HG03565 (cell line): ENCODE results near the gene F8.
"Not testable (repeated sequence)": the region's sequence is repeated elsewhere in the genome, so short reads cannot be mapped to it uniquely, and the experiment has no call there.

ENCODE experiments used
- ATAC-seq: cut with Tn5 transposase; IDR thresholded peaks from one replicate; pipeline ENCODE4 v1.9.1; 2021; ENCODE audit warnings: mild to moderate bottlenecking, moderate library complexity; ENCODE audit not compliant: unreplicated experiment

F8 gene

GRCh38 chrX:154988719-154989118 is 33.8 kb downstream of the F8 start:
- ATAC-seq, result no peak

GRCh38 chrX:154987940-154988339 is 34.6 kb downstream of the F8 start:
- no peak for ATAC-seq

GRCh38 chrX:154986826-154987575 is 35.5 kb downstream of the F8 start:
- ATAC-seq, result no peak

- no peak for ATAC-seq
Observed at GRCh38 chrX:154981116-154981411, 41.5 kb downstream of the F8 start.

- peak; percentile 93 for ATAC-seq
Observed at GRCh38 chrX:154980330-154981115, 42.0 kb downstream of the F8 start.

- ATAC-seq, result no peak
Observed at GRCh38 chrX:154979629-154980028, 42.9 kb downstream of the F8 start.

DNA sequence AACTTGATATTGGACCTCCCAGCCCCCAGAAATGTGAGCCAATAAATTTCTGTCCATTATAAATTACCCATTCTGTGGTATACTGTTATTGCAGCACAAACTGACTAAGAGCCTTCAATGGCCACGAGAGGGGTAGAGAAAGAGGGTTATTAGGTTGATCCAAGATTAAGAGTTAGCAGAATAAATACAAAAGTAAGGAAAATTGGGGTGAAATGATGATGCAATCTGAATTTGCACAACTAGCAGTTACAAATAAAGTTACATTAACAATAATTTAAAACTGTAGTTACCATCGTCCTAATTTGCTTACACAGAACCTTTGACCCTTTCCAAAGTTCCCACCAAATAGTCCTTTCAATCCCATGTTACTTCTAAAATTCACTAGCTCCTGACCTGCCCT is 54.2 kb downstream of the F8 start:
- no peak for ATAC-seq

- ATAC-seq, result no peak
Observed at GRCh38 chrX:154967603-154968002, 54.9 kb downstream of the F8 start.

DNA sequence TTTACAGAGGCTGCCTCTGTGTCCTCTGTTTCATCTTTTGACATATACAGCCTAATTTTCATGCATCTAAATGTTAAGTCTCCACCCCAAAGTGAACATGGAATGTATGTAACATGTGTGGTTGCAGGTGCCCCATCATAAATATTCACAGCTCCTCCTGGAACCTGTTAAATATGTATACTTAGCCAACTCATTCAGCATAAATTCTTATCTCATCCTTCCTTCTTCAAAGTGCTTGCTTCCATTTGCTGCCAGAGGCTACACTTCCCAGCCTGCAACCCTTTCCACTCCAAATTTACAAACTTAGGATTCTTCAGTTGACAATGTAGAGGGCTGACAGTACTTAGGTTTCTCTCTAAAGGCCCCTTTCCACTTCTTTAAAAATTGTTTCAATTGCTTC is 60.6 kb downstream of the F8 start:
- no peak for ATAC-seq

- not testable (repeated sequence) for ATAC-seq
Observed at GRCh38 chrX:154955799-154956198, 66.7 kb downstream of the F8 start.

DNA sequence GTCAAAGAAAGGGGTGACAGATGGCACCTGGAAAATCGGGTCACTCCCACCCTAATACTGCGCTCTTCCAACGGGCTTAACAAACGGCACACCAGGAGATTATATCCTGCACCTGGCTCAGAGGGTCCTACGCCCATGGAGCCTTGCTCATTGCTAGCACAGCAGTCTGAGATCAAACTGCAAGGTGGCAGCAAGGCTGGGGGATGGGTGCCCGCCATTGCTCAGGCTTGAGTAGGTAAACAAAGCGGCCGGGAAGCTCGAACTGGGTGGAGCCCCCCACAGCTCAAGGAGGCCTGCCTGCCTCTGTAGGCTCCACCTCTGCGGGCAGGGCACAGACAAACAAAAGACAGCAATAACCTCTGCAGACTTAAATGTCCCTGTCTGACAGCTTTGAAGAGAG is 83.3 kb downstream of the F8 start:
- ATAC-seq, result not testable (repeated sequence)

DNA sequence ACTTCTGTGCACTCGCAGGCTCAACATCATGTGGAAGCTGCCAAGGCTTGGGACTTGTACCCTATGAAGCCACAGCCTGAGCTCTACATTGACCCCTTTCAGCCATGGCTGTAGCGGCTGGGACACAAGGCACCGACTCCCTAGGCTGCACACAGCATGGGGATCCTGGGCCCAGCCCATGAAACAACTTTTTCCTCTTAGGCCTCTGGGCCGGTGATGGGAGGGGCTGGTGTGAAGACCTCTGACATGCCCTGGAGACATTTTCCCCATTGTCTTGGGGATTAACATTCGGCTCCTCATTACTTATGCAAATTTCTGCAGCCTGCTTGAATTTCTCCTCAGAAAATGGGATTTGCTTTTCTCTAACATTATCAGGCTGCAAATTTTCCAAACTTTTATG is 97.8 kb downstream of the F8 start:
- not testable (repeated sequence) for ATAC-seq

DNA sequence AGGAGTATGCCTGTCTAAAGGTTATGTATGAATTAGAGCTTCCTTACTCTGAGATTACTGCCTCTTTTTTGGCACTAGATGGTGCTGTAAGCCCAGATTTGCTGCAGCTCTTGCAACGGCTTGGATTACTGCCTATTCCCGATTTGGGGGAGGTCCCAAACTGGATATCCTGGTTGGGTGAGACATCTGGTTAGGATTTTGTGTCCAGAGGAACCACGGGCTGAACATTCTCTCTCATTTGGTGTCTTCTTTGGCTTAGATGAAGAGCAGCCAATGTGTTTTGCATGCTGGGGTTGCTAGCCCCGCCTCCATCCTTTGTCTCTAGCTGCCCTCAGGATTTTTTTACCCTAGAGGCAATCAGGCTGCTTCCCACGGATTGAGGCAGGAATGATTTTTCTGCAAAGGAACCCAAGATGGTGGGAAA is 104.5 kb downstream of the F8 start:
- no peak for ATAC-seq

DNA sequence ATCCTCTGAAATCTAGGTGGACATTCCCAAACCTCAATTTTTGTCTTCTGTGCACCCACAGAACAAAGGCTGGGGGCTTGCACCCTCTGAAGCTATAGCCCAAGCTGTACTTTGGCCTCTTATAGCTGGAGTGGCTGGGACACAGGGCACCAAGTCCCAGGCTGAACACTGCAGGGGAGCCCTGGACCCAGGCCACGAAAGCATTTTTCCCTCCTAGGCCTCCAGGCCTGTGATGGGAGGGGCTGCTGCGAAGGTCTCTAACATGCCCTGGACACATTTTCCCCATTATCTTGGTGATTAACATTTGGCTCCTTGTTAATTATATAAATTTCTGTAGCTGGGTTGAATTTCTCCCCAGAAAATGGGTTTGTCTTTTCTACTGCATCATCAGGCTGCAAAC is 108.5 kb downstream of the F8 start:
- no peak for ATAC-seq

GRCh38 chrX:154910528-154910927 is 112.0 kb downstream of the F8 start:
- not testable (repeated sequence) for ATAC-seq

DNA sequence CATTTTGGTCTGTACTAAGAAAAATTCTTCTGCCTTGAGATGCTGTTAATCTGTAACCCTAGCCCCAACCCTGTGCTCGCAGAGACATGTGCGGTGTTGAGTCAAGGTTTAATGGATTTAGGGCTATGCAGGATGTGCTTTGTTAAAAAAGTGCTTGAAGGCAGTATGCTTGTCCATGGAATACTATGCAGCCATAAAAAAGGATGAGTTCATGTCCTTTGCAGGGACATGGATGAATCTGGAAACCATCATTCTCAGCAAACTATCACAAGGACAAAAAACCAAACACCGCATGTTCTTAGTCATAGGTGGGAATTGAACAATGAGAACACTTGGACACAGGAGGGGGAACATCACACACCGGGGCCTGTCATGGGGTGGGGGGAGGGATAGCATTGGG is 112.5 kb downstream of the F8 start:
- not testable (repeated sequence) for ATAC-seq

- no peak for ATAC-seq
Observed at GRCh38 chrX:154908821-154909220, 113.7 kb downstream of the F8 start.

DNA sequence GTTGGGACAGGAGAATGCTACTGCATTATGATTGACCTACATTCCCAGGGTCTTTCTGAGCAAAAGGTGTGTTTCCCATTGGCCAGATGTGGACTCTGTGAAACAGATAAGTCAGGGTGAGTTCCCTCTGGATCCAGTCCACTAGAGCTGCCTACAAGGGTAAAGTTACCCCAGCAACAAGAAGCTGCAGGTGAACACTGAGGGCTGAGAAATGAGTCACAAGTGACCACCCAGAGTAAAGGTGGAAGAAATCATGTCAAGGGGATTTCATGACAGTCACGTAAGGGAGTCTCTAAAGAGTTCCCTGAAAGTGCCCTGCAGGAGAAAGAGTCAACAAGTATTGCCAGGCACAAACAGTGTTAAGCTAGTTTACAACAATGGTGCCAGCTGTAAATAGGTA is 120.1 kb downstream of the F8 start:
- no peak for ATAC-seq

DNA sequence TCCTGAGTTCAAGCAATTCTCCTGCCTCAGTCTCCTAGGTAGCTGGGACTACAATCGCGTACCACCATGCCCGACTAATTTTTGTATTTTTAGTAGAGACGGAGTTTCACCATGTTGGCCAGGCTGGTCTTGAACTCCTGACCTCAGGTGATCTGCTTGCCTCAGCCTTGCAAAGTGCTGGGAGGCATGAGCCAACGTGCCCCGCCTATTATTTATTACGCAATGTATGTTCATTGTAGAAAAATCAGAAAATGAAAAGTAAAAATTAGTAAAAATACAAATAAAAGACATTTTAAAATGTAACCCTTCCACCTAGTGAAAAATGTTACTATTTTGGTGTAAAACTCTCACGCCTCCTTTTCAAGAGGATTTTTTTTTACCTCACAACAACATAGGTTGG is 122.2 kb downstream of the F8 start:
- ATAC-seq, result no peak

GRCh38 chrX:154892296-154892695 is 130.2 kb downstream of the F8 start:
- no peak for ATAC-seq

- ATAC-seq, result no peak
Observed at GRCh38 chrX:154890990-154891639, 131.4 kb downstream of the F8 start.

DNA sequence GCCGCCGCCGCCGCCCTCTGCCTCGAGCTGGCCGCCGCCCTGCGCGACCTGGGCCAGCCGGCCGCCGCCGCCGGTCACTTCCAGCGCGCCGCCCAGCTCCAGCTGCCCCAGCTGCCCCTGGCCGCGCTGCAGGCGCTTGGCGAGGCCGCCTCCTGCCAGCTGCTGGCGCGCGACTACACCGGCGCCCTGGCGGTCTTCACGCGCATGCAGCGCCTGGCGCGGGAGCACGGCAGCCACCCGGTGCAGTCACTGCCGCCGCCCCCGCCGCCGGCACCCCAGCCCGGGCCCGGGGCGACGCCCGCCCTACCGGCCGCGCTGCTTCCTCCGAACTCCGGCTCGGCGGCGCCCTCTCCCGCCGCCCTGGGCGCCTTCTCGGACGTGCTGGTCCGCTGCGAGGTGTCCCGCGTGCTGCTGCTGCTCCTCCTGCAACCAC is 135.7 kb downstream of the F8 start:
- ATAC-seq, result peak; percentile 37
